Breast epithelium (tissue), 3 donors: ENCODE measurements around the gene CDC20B.

Experiments used
- CTCF ChIP-seq, 3 donors: fragments of 450-650 bp; IDR thresholded peaks; one replicate each; pipeline ENCODE4 v1.5.1; 2016 to 2017; ENCODE audit warnings: antibody characterized with exemption in 3 of 3, mild to moderate bottlenecking in 3 of 3, moderate library complexity in 3 of 3
- POLR2AphosphoS5 ChIP-seq, 3 donors: sonication (generic); formaldehyde crosslinking; IDR thresholded peaks; one replicate each; pipeline ENCODE4 v1.6.1; 2017; ENCODE audit warnings: antibody characterized with exemption in 3 of 3

- TF ChIP-seq CTCF (IDR thresholded peaks at IDR 0.05), result no peak
- no peak for TF ChIP-seq POLR2AphosphoS5 (IDR thresholded peaks at IDR 0.05)
Measured at GRCh38 chr5:55140908-55141665, 31.9 kb downstream of the CDC20B start.
